ENCODE results near the gene MYBBP1A.

MYBBP1A gene

GRCh38 chr17:4536259-4536741 lies 18.9 kb downstream of the MYBBP1A start:
- no peak for DNase-seq (ENCODE audit: low read depth)

GRCh38 chr17:4535667-4536258 lies 19.4 kb downstream of the MYBBP1A start:
- DNase-seq (ENCODE audit: low read depth): no peak

GRCh38 chr17:4534928-4535666 lies 20.1 kb downstream of the MYBBP1A start:
- no peak for DNase-seq (ENCODE audit: low read depth)

GRCh38 chr17:4534515-4534914 lies 20.7 kb downstream of the MYBBP1A start:
- DNase-seq (ENCODE audit: low read depth): no peak

- no peak for DNase-seq (ENCODE audit: low read depth)
These were observed 21.4 kb downstream of the MYBBP1A start for GRCh38 chr17:4533523-4534504.

- DNase-seq (ENCODE audit: low read depth): no peak
These were observed 22.2 kb downstream of the MYBBP1A start for GRCh38 chr17:4532860-4533522.

GRCh38 chr17:4531988-4532736 lies 23.0 kb downstream of the MYBBP1A start:
- no peak for DNase-seq (ENCODE audit: low read depth)

GRCh38 chr17:4530799-4531730 lies 24.1 kb downstream of the MYBBP1A start:
- DNase-seq (ENCODE audit: low read depth): no peak

GRCh38 chr17:4529533-4530152 lies 25.5 kb downstream of the MYBBP1A start:
- no peak for DNase-seq (ENCODE audit: low read depth)

GRCh38 chr17:4527566-4528125 lies 27.5 kb downstream of the MYBBP1A start:
- DNase-seq (ENCODE audit: low read depth): no peak

- DNase-seq (ENCODE audit: low read depth): no peak
These were observed 28.1 kb downstream of the MYBBP1A start for GRCh38 chr17:4527134-4527533.

GRCh38 chr17:4525691-4526397 lies 29.3 kb downstream of the MYBBP1A start:
- DNase-seq (ENCODE audit: low read depth): no peak

- no peak for DNase-seq (ENCODE audit: low read depth)
These were observed 31.2 kb downstream of the MYBBP1A start for GRCh38 chr17:4523946-4524345.

GRCh38 chr17:4522661-4523060 lies 32.5 kb downstream of the MYBBP1A start:
- DNase-seq (ENCODE audit: low read depth): no peak

GRCh38 chr17:4520894-4521600 lies 34.1 kb downstream of the MYBBP1A start:
- DNase-seq (ENCODE audit: low read depth): no peak

GRCh38 chr17:4520060-4520893 lies 34.9 kb downstream of the MYBBP1A start:
- DNase-seq (ENCODE audit: low read depth): no peak

GRCh38 chr17:4519361-4519788 lies 35.8 kb downstream of the MYBBP1A start:
- no peak for DNase-seq (ENCODE audit: low read depth)
